NCI-H1436 treated with DMSO at 0.1 percent for 48 hours (cell line): Measurements from ENCODE around the gene AMPD1.

Experiments used
- DNase-seq: peaks from one replicate; lab custom pipeline; 2025; lab: John Stamatoyannopoulos, UW

AMPD1 gene

DNA sequence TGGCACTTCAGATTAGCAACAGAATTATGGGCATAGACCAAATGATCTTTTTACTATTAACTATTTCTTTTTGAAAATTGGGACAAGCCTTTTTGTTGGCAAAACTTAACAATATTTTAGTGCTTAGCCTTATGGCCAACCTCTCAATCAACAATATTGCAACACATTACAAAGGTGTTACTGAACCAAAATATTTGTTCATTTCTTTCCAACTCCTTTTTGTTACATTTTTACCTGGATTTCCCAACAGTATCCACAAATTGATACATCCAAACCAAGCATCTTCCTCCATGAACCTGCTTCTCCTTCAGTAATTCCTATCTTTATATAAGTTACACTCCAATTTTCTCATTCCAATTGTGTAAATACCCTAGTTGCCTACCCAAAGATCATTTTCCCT lies 1.5 kb upstream of the AMPD1 start:
- no peak for DNase-seq

DNA sequence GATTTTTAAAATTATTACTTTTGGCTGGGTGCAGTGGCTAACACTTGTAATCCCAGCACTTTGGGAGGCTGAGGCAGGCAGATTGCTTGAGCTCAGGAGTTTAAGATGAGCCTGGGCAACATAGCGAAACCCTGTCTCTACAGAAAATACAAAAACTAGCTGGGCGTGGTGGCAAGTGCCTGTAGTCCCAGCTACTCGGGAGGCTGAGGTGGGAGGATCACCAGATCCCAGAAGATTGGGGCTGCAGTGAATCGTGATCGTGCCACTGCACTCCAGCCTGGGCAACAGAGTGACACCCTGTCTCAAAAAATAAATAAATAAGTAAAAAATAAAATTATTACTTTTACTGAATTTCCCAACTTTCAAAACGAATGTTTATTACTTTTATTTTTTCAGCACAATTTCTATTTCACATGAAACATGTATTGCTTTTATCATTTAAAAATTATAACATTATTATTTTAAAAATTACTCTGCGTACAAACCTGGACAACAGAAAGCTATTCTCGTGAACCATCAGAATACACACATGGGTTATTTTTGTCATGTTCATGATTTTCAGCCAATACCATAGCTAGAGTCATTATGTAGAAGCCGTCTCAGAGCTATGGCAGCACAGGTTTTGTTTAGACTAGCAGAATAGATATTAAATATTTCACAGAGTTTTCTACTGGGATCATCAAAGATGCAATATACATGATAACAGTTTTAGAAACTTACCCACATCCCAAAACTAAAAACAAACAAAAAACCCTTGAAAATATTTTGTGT lies 621 bp downstream of the AMPD1 start:
- no peak for DNase-seq

DNA sequence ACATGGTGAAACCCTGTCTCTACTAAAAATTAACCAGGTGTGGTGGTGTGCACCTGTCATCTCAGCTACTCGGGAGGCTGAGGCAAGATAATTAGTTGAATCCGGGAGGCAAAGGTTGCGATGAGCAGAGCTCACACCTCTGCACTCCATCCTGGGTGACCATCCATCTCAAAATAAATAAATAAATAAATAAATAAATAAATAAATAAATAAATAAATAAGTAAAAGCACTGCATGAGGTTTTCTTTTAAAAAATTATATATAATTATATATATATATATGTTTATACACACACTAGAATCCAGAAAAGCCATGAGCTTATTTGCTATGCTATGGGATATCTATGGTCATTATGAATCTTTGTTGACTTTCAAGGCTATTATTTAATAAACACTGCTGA lies 2.4 kb downstream of the AMPD1 start:
- DNase-seq, result no peak

DNA sequence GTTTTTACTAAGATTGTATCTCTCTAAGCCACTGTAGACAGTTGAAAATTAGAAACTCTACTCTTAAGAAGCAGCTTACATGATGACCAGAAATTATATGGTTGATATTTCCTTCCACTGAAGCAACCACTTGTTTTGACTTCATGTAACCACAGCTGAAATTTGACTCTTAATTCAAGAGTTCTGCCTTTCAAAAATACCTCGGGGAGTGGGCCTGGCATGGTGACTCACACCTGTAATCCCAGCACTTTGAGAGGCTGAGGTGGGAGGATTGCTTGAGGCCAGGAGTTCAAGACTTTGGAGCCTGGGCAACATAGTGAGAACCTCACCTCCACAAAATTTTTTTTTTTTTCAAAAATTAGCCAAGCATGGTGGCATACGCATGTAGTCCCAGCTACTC lies 4.3 kb downstream of the AMPD1 start:
- no peak for DNase-seq

DNA sequence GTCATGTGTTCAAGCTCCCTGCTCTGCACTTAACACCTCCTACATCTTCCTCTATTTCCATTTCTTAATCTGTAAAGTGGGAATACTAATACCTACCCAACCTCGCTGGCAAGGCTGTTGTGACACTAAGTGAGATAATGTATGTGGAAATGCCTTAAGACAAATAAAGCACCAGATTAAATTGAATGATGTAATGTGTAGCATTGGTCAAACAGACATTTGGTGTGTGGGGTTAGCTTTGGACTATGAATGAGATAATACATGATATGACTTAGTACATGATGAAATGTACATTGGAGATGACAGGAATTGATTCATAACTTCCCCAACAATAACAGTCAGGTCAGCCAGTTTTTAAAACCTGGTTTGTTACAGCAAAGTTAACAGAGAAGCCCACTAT lies 5.2 kb downstream of the AMPD1 start:
- DNase-seq, result no peak

DNA sequence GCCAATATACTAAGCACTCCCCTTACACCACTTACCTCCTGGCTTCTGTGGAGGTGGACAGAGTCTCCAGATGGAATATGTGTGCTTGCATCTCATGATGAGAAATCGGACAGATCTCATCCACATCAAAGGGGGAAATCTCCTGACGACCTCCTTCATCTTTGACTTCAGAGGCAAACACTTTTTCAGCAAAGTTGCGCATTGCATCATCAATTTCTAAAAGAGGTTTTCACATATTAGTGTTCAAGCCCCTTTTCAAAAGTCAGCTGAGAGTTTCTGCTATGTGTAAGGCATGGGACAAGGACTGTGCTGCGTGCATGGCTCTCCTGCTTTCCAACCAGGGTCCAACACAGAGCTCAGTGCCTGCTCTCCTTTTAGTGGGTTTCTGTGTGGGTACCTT lies 6.8 kb downstream of the AMPD1 start:
- no peak for DNase-seq

DNA sequence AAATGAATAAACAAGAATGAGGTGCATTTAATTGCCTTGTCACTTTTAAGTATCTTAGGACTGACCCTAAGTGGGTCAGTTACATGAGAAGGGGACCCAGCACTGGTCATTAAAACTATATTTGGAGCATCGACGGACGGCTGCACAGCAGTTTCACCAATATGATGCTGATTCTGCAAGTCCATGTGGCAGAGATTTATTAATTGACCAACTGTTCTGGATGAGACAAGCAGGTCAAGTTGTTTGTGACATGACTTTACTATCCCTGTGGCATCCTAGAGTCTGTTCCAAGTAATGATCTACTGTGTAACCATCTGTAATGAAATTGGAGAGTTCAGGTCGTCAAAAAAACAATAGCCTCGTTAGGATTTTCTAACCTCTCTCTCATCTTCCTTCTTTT lies 9.5 kb downstream of the AMPD1 start:
- DNase-seq, result no peak

DNA sequence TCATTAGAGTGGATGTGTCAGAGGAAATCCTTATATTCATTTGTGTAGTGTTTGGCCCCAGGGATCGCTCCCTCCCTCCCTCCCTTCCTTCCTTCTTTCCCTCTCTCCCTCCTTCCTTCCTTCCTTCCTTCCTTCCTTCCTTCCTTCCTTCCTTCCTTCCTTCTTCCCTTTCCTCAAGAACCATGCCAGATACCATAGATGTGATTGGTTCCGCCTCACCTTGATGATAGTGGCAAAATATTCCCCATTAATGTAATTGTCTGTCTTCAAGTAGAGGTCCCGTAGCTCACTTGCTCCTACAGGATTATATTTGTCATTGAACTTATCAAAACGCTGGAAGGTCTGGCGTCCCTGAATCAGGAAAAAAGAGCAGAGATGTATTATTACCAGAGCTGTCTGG lies 17.7 kb downstream of the AMPD1 start:
- DNase-seq, result no peak

DNA sequence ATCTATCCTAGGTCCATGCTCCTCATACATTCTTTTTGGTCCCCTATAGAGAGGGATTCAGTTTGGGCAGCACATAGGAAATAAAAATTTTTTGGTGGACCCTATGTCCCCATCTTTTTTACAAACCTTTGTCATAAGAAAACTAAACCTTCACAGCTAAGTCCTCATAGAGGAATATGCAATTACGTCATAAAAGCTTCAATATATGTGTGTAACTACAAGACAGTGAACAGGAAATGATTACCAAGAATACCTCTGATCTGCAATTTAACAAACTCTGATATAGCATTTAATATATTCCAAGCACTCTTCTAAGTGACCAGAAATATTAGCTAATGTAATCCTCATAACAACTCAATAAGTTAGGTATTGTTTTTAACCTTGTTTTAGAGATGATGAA lies 19.2 kb downstream of the AMPD1 start:
- DNase-seq, result no peak

DNA sequence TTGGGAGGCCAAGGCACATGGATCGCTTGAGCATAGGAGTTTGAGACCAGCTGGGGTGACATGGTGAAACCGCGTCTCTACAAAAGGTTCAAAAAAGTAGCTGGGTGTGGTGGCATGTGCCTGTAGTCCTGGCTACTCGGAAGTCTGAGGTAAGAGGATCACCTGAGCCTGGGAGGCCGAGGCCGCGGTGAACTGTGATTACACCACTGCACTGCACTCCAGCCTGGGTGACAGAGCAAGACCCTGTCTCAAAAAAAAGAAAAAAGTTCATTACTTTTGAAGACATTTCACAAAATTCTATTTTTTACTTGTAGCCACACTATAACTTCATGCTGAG lies 23.4 kb downstream of the AMPD1 start:
- DNase-seq, result no peak

DNA sequence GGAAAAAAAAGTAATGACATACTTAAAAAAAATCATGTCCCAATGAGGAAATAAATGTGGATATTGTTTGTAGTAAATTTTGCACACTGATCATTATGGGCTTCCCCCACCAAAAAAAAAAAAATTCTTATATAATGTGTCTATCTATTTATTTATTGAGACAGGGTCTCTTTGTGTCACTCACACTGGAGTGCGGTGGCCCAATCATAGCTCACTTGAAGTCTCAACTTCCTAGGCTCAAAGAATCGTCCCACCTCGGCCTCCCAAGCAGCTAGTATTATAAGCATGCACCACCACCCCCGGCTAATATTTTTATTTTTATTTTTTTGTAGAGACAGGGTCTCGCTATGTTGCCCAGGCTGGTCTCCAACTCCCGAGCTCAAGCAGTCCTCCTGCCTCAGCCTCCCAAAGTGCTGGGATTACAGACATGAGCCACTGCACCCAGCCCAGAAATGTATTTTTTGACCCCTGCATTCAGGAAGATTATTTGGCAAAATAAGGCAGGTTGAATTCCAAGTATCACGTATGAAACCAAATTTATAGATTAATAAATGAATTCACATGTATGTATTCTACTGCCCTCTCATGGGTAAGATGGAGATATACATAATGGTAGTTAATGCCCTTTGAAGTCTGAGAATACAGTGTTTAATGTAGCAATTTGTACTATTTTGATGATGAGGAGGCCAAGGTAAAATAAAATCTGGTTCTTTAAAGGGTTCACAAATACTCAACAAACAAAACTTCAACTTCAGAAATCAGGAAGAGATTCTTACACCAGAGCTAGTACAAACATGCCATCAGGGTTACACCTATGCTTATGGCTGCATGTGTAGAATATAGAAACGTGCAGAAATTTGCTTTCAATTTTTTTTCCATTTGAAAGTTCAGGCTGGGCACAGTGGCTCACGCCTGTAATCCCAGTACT lies 24.1 kb downstream of the AMPD1 start:
- no peak for DNase-seq

DNA sequence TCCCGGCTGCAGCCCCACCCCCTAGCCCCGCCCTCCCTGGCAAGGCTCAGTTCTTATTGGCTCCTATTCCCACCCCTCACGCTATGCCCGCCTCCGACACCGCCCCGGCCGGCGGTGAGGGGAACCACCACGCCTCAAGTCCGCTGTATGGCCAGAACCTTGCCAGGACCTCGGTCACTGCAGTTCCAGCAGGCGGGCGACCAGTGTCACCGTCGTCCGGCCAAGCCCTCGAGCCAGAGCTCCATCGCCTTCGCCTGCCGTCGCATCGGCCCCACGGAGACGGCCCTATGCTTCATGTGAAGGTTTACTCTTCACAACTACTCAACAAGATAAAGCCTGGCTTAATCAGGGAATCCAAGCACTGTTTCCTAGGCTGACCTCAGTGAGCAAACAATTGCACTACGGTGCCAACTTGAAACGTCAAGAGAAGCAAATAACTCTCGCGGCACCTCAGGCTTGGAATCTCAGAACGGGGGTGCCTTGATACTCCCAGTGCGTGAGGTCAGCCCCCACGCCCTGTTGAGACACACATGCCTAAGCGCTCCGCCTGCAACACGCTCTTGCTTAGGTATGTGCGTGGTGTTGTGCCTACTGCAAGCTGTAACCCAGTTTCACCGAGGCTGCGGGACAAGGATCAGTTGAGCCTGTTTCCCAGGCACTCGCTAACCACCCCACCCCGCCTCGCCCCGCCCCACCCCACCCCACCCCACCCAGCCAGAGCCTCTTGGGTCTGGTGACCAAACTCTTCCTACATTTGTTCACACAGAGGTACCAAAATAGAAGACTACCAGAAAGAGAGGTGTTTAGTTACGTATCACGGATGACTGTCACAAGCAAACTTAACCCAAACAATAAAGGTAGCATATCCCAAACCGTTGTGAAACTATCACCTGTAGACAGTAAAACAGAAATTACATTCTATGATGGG lies 25.0 kb downstream of the AMPD1 start:
- no peak for DNase-seq

DNA sequence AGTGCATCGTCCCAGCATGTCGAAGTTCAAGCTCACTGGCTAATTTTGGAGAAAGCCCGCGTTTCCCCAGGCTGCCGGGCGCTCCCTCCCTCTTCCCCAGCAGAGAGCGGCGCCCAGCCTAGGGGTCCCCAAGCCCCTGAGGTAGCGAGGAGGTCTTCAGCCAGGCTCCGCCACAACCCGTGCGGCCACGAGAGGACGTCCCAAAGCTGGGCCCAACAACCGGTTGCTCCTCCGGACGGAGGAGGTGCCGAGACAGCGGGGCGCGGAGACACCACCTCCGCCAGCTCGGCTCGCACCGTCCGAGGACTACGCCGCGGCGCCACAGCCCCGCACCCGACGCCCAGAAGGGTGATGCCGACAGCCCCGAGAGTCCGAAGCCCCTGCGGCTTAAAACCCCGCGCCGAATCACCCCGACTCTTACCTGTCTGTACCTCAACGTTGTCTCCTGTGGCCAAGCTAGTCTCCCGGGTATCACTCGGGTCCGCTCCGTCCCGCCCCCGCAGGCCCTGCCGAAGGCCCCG lies 25.7 kb downstream of the AMPD1 start, which contains the start of gene DENND2C:
Gene DENND2C (minus strand): TSS at position 488 of the 521 bp plus-strand sequence. CDS start 44,065 bp downstream, outside the sequence.
- no peak for DNase-seq

DNA sequence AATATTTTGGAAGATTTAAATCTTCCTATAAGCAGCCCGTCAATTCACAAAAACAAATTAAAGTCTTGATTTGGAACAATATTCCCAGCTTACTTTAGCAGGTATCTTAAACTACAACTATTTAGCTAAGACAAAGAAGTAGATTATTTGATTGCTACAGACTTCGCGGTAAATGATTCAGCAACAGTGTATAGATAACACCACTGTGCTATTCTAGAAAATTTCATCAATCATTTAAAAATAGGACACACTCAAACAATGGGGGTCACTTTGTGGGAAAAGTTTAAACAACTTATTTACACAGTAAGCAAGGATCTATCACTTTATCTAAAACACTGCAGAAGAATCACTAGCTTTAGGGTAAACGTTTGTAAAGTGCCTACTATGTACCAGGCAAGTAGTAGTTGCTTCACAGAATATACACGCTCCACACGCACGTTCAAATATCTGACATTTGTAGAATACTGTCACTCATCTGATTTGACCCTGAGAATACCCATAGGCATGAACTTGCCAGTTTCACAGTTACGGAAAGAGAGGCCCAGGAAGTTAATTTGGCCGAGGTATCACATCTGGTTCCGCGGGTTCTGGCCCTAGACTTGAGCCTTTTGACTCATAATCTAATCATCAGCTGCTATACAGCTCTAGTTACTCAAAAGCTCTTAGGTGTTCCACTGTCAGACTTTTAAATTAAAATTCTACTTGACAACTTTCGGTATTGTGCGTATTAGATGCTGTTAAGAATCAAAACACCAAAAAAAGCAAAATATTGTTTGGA lies 26.4 kb downstream of the AMPD1 start:
- no peak for DNase-seq

DNA sequence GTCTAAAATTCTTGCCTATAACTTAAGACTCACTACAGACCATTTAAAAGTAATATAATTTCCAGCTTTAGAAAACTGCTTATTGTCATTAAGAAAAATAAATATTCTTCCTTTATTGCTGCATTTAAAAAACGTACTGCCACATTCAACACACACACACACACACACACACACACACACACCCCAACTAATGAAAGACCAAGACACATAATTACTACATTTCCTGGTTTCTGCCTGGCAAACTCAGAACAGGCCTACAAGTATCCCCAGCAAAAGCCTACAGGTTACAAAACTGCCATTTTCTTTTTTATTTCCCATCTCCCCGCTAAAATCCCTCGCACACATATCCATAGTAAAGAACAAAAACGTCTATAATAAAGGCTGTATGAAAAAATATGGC lies 27.0 kb downstream of the AMPD1 start:
- no peak for DNase-seq

DNA sequence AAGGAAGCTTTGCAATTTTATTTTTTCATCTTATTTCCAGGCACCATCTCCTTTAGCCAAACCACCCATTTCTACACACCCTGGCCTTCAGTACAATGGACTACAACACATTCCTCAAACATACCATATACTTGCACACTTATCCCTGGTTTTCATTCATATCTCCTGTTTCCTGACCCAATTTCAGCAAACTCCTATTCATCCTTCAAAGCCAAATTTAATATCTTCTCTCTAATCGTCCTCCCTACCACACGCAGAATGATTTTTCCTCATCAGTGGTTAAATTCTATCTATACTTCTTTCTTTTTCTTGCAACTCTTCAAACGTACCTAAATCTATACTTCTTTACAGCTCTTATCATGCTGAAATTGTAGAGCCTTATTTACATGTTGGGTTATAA lies 28.4 kb downstream of the AMPD1 start:
- no peak for DNase-seq

DNA sequence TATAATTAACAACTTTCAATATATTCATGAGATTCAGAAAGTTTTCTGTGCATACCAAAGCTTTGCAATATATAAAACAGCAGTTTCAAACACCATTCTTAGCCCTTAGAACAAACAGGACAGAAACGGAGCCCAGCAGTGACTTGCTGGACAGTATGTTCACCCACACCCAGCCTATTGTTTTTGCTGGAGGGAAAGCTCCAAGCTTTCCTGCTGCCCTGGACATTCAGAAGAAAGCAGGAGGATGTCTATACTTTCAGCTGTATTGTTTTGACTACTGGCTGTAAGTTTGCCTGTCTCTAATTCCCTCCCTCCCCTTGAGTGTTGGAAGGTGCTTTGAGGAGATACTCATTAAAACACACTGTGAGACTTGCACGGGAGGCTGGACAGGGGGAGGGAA lies 35.1 kb downstream of the AMPD1 start:
- DNase-seq, result no peak

DNA sequence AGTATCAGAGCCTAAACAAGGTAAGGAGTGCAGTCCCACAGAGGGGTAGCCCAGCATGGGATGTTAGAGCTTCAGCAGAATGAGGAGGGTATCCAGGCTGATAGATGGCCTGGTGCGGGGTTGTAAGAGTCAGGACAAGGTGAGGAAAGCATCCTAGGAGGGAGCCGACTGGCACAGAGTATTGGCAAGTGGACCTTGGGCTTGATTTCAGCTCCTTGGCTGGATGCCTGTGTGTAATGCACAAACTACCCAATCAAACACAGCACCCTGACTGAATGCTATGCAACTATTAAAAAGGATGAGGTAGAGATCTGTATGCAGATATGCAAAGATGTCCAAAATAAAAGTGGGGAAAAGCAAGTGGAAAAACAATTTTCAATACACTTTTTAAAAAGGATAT lies 43.5 kb downstream of the AMPD1 start:
- no peak for DNase-seq

DNA sequence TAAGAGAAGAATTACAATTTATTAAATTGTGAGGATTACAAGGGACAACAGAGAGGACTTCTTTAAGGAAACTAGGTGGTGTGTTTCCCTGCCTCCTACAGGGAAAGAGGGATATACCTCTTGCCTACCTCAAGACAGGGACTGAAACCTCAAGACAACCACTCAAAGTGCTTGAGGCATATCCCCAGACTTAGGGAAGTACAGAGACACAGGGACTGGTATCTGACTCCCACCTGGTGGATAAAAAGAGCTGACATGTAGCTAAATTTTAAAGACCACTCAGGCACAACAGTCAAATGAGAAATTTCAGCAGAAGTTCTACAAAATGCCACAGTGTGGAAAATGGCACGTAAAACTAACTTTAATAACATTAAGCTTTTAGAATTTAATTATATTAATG lies 46.8 kb downstream of the AMPD1 start:
- no peak for DNase-seq

DNA sequence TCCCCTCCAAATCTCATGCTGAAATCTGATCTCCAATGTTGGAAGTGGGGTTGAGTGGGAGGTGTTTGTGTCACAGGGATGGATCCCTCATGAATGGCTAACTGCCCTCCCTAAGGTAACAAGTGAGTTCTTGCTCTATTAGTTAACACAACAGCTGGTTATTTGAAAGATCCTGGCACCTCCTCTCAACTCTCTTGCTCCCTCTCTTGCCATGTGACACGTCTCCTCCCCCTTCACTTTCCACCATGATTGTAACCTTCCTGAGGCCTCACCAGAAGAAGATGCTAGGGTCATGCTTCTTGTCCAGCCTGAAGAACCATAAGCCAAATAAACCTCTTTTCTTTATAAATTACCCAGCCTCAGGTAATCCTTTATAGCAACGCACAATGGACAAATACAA lies 54.0 kb downstream of the AMPD1 start:
- no peak for DNase-seq

DNA sequence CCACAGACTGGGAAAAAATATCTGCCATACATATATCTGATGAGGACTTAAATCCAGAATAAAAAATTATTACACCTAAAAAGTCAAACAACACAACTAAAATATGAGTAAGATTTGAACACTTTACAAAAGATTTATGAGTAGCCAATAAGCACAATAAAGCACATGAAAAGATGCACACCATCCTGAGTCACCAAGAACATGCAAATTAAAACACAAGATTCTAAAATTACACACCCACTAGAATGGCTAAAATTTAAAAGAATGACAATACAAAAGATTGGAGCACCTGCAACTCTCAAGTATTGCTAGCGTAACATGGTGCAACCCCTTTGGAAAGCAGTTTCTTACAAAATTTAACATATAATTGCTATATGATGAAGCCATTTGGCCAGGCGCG lies 56.4 kb downstream of the AMPD1 start:
- DNase-seq, result no peak
